Choroid plexus epithelial cell (primary cell): ENCODE results near the gene IMMP2L.

Source experiments
- DNase-seq: peaks from one replicate; pipeline ENCODE4 v3.0.0-alpha.2; 2010; ENCODE audit warnings: low read depth
- H3K4me3 ChIP-seq: 2 replicates; pipeline ENCODE4 v1.5.1; 2011; ENCODE audit warnings: low read depth, mild to moderate bottlenecking, control low read depth, low read length, moderate library complexity
- TF ChIP-seq, protein P1 (sequence below): conservative IDR thresholded peaks from 2 replicates; pipeline ENCODE4 v1.5.1; 2011; ENCODE audit warnings: low read depth, mild to moderate bottlenecking, control low read depth, inconsistent platforms, low read length, moderate library complexity

The IMMP2L gene

GRCh38 chr7:111362506-111363054 is 199.7 kb downstream of the IMMP2L start:
- no peak overlapping the region for H3K4me3 ChIP-seq
- TF ChIP-seq, protein P1, sequence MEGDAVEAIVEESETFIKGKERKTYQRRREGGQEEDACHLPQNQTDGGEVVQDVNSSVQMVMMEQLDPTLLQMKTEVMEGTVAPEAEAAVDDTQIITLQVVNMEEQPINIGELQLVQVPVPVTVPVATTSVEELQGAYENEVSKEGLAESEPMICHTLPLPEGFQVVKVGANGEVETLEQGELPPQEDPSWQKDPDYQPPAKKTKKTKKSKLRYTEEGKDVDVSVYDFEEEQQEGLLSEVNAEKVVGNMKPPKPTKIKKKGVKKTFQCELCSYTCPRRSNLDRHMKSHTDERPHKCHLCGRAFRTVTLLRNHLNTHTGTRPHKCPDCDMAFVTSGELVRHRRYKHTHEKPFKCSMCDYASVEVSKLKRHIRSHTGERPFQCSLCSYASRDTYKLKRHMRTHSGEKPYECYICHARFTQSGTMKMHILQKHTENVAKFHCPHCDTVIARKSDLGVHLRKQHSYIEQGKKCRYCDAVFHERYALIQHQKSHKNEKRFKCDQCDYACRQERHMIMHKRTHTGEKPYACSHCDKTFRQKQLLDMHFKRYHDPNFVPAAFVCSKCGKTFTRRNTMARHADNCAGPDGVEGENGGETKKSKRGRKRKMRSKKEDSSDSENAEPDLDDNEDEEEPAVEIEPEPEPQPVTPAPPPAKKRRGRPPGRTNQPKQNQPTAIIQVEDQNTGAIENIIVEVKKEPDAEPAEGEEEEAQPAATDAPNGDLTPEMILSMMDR, result no peak

GRCh38 chr7:111358915-111359314 is 203.4 kb downstream of the IMMP2L start:
- no peak for DNase-seq
- no peak overlapping the region for H3K4me3 ChIP-seq
- TF ChIP-seq, protein P1, result no peak

More at GRCh38 chr7:111362506-111363054, 199.7 kb downstream of the IMMP2L start:
- peak; percentile 65 for DNase-seq

DNA sequence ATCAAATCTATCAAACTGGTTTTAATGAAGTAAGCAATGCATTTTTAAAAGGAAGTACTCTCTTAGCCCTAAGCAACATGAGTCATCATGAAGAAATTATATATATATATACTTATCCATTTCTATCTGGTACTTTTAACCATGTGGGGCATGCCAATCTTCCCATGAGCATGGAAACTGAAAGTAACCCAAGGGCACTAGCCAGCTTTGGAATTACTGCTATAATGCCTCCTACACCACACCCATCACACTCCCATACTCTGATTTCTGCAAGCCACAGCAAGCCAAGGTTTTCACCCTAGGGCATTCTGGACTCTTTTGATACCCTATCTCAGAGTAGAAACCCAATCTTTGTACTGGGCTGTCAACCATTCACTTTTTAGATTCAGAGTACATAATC is 204.6 kb downstream of the IMMP2L start:
- TF ChIP-seq, protein P1, result no peak
- peak; percentile 58 for DNase-seq
- no peak overlapping the region for H3K4me3 ChIP-seq

GRCh38 chr7:111356941-111357340 is 205.4 kb downstream of the IMMP2L start:
- DNase-seq, result peak; percentile 17
- TF ChIP-seq, protein P1, result no peak
- H3K4me3 ChIP-seq, result no peak overlapping the region

GRCh38 chr7:111352319-111352718 is 210.0 kb downstream of the IMMP2L start:
- no peak for DNase-seq
- H3K4me3 ChIP-seq, result no peak overlapping the region
- TF ChIP-seq, protein P1, result no peak

DNA sequence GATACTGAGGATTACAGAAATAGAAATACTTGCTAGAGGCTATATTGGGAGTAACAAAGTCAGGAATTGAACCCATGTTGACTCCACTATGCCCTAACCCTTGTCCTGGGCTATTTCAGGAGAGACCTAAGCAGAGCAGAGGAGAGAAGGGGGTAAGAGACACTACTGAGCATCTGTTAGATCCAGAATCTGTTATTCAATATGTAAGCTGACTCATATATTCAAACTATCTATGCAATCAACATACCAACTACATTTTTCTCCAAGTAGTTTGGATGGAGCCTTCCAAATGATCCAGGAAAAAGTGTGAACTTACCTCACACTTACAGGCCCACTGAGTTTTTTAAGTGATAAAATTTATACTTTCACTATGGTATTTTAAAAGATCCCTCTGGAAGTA is 216.1 kb downstream of the IMMP2L start:
- no peak overlapping the region for H3K4me3 ChIP-seq
- TF ChIP-seq, protein P1, result no peak
- DNase-seq, result no peak

DNA sequence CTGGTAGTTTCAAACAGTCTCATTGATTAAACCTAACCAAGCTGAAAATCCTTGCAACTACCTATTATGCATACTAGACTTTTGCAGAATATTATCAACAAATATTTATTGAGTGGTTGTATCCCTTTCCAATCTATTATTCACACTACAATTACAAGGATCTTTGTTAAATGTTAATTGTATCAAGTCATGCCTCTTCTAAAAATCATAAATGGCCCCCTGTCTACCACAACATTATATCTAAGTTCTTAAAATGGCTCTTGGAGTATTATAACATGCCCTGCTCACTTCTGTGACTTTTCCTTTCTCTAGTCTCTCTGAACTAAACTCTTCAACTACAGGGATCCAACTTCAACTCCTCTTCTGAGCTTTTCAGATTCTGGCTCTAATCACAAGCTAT is 219.3 kb downstream of the IMMP2L start:
- H3K4me3 ChIP-seq, result no peak overlapping the region
- no peak for DNase-seq
- TF ChIP-seq, protein P1, result no peak
